Activated T-helper 2 cell treated with anti-CD3 and anti-CD28 coated beads, Interferon-gamma antibody, Interleukin-2, Interleukin-4, amounts not matched to agents 10 μg/mL and 5 μg/mL and 100 μg/mL, durations not matched to agents 14 hours and 24 hours and 36 hours (primary cell): Measurements from ENCODE around the gene PLCZ1. TPM values are rescaled to one million over a fixed set of nuclear protein-coding genes. Genes with fewer than 3 reads are reported as not detected.

Source experiments
- DNase-seq: peaks from one replicate; pipeline ENCODE4 v3.0.0; 2021; ENCODE audit warnings: low spot score
- H3K27ac Mint-ChIP-seq: one replicate; pipeline ENCODE4 v1.8.0; 2021; ENCODE audit warnings: mixed read lengths
- H3K27me3 Mint-ChIP-seq: one replicate; pipeline ENCODE4 v1.8.0; 2021; ENCODE audit warnings: low read depth, mixed read lengths
- H3K36me3 Mint-ChIP-seq: one replicate; pipeline ENCODE4 v1.8.0; 2021; ENCODE audit warnings: low read depth, mixed read lengths
- H3K4me1 Mint-ChIP-seq: one replicate; pipeline ENCODE4 v1.8.0; 2021; ENCODE audit warnings: low read depth, mixed read lengths
- H3K4me3 Mint-ChIP-seq: one replicate; pipeline ENCODE4 v1.8.0; 2021; ENCODE audit warnings: low read depth, mild to moderate bottlenecking, moderate library complexity, mixed read lengths
- H3K9me3 Mint-ChIP-seq: one replicate; pipeline ENCODE4 v1.8.0; 2021; ENCODE audit warnings: mixed read lengths
- intact Hi-C: fragments of 100-400 bp; cut with micrococcal nuclease; formaldehyde crosslinking; loops from one replicate; pipeline ENCODE4 v1.15.1; 2023
- total RNA-seq: library from RNA; stranded (reverse); gene quantifications from 2 replicates; pipeline ENCODE4 v1.2.3, GENCODE V29; 2022

Gene PLCZ1
- total RNA-seq, 1 donor from 2014 or later: not detected

GRCh38 chr12:18690653-18691052 lies 47.2 kb downstream of the PLCZ1 start:
- Mint-ChIP-seq H3K27ac (no peak overlapping the region), H3K36me3 (no peaks in the 10 kb centered on the region), H3K4me3 (no peak overlapping the region), H3K4me1 (no peaks in the 10 kb centered on the region), H3K27me3 (no peaks in the 10 kb centered on the region), H3K9me3 (peaks cover 32% of the 10 kb centered on the region)
- intact Hi-C loops: no loop called here
- no peak for DNase-seq

GRCh38 chr12:18689771-18690170 lies 48.0 kb downstream of the PLCZ1 start:
- peaks cover 31% of the 10 kb centered on the region for H3K9me3 Mint-ChIP-seq
- DNase-seq: no peak
- no peaks in the 10 kb centered on the region for H3K36me3 Mint-ChIP-seq
- no peaks in the 10 kb centered on the region for H3K4me1 Mint-ChIP-seq
- intact Hi-C loops: no loop called here
- no peaks in the 10 kb centered on the region for H3K27me3 Mint-ChIP-seq
- H3K27ac Mint-ChIP-seq: no peak overlapping the region
- no peak overlapping the region for H3K4me3 Mint-ChIP-seq

GRCh38 chr12:18684430-18684829 lies 53.4 kb downstream of the PLCZ1 start:
- intact Hi-C loops: no loop called here
- Mint-ChIP-seq H3K4me1 (no peaks in the 10 kb centered on the region), H3K9me3 (peaks cover 11% of the 10 kb centered on the region), H3K27ac (no peak overlapping the region), H3K36me3 (no peaks in the 10 kb centered on the region), H3K4me3 (no peak overlapping the region), H3K27me3 (no peaks in the 10 kb centered on the region)
- DNase-seq: no peak

- Mint-ChIP-seq H3K36me3 (no peaks in the 10 kb centered on the region), H3K9me3 (peaks cover 12% of the 10 kb centered on the region), H3K4me3 (no peak overlapping the region), H3K4me1 (no peaks in the 10 kb centered on the region), H3K27me3 (no peaks in the 10 kb centered on the region), H3K27ac (no peak overlapping the region)
- intact Hi-C loops: no loop called here
- DNase-seq: no peak
Measured at GRCh38 chr12:18683327-18684013, 54.3 kb downstream of the PLCZ1 start.

- no peak overlapping the region for H3K27ac Mint-ChIP-seq
- H3K4me1 Mint-ChIP-seq: no peaks in the 10 kb centered on the region
- H3K27me3 Mint-ChIP-seq: no peaks in the 10 kb centered on the region
- H3K4me3 Mint-ChIP-seq: no peak overlapping the region
- no peaks in the 10 kb centered on the region for H3K36me3 Mint-ChIP-seq
- intact Hi-C loops: no loop called here
- no peak for DNase-seq
- H3K9me3 Mint-ChIP-seq: peaks cover 15% of the 10 kb centered on the region
Measured at GRCh38 chr12:18681818-18682217, 56.0 kb downstream of the PLCZ1 start.

GRCh38 chr12:18676996-18677588 lies 60.7 kb downstream of the PLCZ1 start:
- H3K27ac Mint-ChIP-seq: no peak overlapping the region
- intact Hi-C loops: no loop called here
- DNase-seq: no peak
- no peaks in the 10 kb centered on the region for H3K36me3 Mint-ChIP-seq
- no peaks in the 10 kb centered on the region for H3K27me3 Mint-ChIP-seq
- H3K9me3 Mint-ChIP-seq: peaks cover 22% of the 10 kb centered on the region
- no peaks in the 10 kb centered on the region for H3K4me1 Mint-ChIP-seq
- no peak overlapping the region for H3K4me3 Mint-ChIP-seq

GRCh38 chr12:18676141-18676540 lies 61.7 kb downstream of the PLCZ1 start:
- intact Hi-C loops: no loop called here
- Mint-ChIP-seq H3K27me3 (no peaks in the 10 kb centered on the region), H3K27ac (no peak overlapping the region), H3K36me3 (no peaks in the 10 kb centered on the region), H3K4me1 (no peaks in the 10 kb centered on the region), H3K4me3 (no peak overlapping the region), H3K9me3 (peaks cover 22% of the 10 kb centered on the region)
- DNase-seq: no peak

- Mint-ChIP-seq H3K4me1 (no peaks in the 10 kb centered on the region), H3K4me3 (no peak overlapping the region), H3K36me3 (no peaks in the 10 kb centered on the region), H3K9me3 (peaks cover 52% of the 10 kb centered on the region), H3K27ac (no peak overlapping the region), H3K27me3 (no peaks in the 10 kb centered on the region)
- no peak for DNase-seq
- intact Hi-C loops: no loop called here
Measured at GRCh38 chr12:18658829-18659228, 79.0 kb downstream of the PLCZ1 start.

GRCh38 chr12:18658179-18658578 lies 79.6 kb downstream of the PLCZ1 start:
- H3K27me3 Mint-ChIP-seq: no peaks in the 10 kb centered on the region
- no peak overlapping the region for H3K27ac Mint-ChIP-seq
- no peaks in the 10 kb centered on the region for H3K4me1 Mint-ChIP-seq
- H3K9me3 Mint-ChIP-seq: peaks cover 48% of the 10 kb centered on the region
- no peak overlapping the region for H3K4me3 Mint-ChIP-seq
- DNase-seq: no peak
- H3K36me3 Mint-ChIP-seq: no peaks in the 10 kb centered on the region
- intact Hi-C loops: no loop called here

- intact Hi-C loops: no loop called here
- Mint-ChIP-seq H3K27me3 (no peaks in the 10 kb centered on the region), H3K9me3 (peaks cover 35% of the 10 kb centered on the region), H3K36me3 (no peaks in the 10 kb centered on the region), H3K4me3 (no peak overlapping the region), H3K4me1 (no peaks in the 10 kb centered on the region), H3K27ac (no peak overlapping the region)
- DNase-seq: no peak
Measured at GRCh38 chr12:18655351-18655750, 82.5 kb downstream of the PLCZ1 start.

GRCh38 chr12:18653465-18653864 lies 84.3 kb downstream of the PLCZ1 start:
- no peak overlapping the region for H3K27ac Mint-ChIP-seq
- no peak overlapping the region for H3K4me3 Mint-ChIP-seq

GRCh38 chr12:18652596-18652995 lies 85.2 kb downstream of the PLCZ1 start:
- intact Hi-C loops: no loop called here
- Mint-ChIP-seq H3K36me3 (no peaks in the 10 kb centered on the region), H3K4me1 (no peaks in the 10 kb centered on the region), H3K27me3 (no peaks in the 10 kb centered on the region), H3K4me3 (no peak overlapping the region), H3K27ac (no peak overlapping the region), H3K9me3 (peaks cover 26% of the 10 kb centered on the region)
- DNase-seq: no peak

More at GRCh38 chr12:18653465-18653864, 84.3 kb downstream of the PLCZ1 start:
- no peaks in the 10 kb centered on the region for H3K36me3 Mint-ChIP-seq
- H3K9me3 Mint-ChIP-seq: peaks cover 35% of the 10 kb centered on the region
- no peak for DNase-seq
- H3K27me3 Mint-ChIP-seq: no peaks in the 10 kb centered on the region
- H3K4me1 Mint-ChIP-seq: no peaks in the 10 kb centered on the region
- intact Hi-C loops: no loop called here

GRCh38 chr12:18651525-18651924 lies 86.3 kb downstream of the PLCZ1 start:
- no peaks in the 10 kb centered on the region for H3K36me3 Mint-ChIP-seq
- H3K27ac Mint-ChIP-seq: no peak overlapping the region
- no peak overlapping the region for H3K4me3 Mint-ChIP-seq
- no peak for DNase-seq
- peaks cover 16% of the 10 kb centered on the region for H3K9me3 Mint-ChIP-seq
- no peaks in the 10 kb centered on the region for H3K27me3 Mint-ChIP-seq
- H3K4me1 Mint-ChIP-seq: no peaks in the 10 kb centered on the region
- intact Hi-C loops: no loop called here
